Stimulated activated CD8-positive, alpha-beta memory T cell treated with anti-CD3 and anti-CD28 coated beads, Interleukin-7, amount 100 ng/mL, for 1 hour (primary cell): ENCODE data around the gene CASQ1.

ENCODE experiments used
- DNase-seq, 2 donors: peaks; one replicate each; pipeline ENCODE4 v3.0.0-alpha.2; 2020; ENCODE audit warnings: low read depth in 2 of 2

The CASQ1 gene

GRCh38 chr1:160205242-160206035, 15.1 kb downstream of the CASQ1 start, which contains the start of gene PEA15:
PEA15 (plus strand) TSS chr1:160205384; CDS start chr1:160211545, 6,161 bp downstream.
- peak; percentile 33 to 52 for DNase-seq

GRCh38 chr1:160206036-160206389, 15.6 kb downstream of the CASQ1 start:
- DNase-seq, result no peak

GRCh38 chr1:160206421-160207117, 16.2 kb downstream of the CASQ1 start:
- DNase-seq, result no peak

- no peak for DNase-seq
These were observed 16.8 kb downstream of the CASQ1 start for GRCh38 chr1:160207118-160207650.

GRCh38 chr1:160207771-160208556, 17.6 kb downstream of the CASQ1 start:
- no peak for DNase-seq

GRCh38 chr1:160208557-160209320, 18.4 kb downstream of the CASQ1 start:
- DNase-seq, result no peak

- DNase-seq, result no peak
These were observed 19.1 kb downstream of the CASQ1 start for GRCh38 chr1:160209321-160210046.

- DNase-seq, result no peak
These were observed 20.2 kb downstream of the CASQ1 start for GRCh38 chr1:160210561-160210960.

- no peak for DNase-seq
These were observed 20.8 kb downstream of the CASQ1 start for GRCh38 chr1:160211046-160211790.

GRCh38 chr1:160214481-160215140, 24.2 kb downstream of the CASQ1 start:
- DNase-seq, result no peak

- no peak for DNase-seq
These were observed 25.9 kb downstream of the CASQ1 start for GRCh38 chr1:160216301-160216700.

GRCh38 chr1:160217481-160218051, 27.2 kb downstream of the CASQ1 start:
- no peak for DNase-seq

- no peak for DNase-seq
These were observed 28.9 kb downstream of the CASQ1 start for GRCh38 chr1:160219062-160219929.

- DNase-seq, result no peak
These were observed 29.9 kb downstream of the CASQ1 start for GRCh38 chr1:160220301-160220700.

GRCh38 chr1:160221089-160221488, 30.7 kb downstream of the CASQ1 start:
- DNase-seq, result no peak

- DNase-seq, result no peak
These were observed 32.2 kb downstream of the CASQ1 start for GRCh38 chr1:160222546-160222945.

GRCh38 chr1:160224606-160225005, 34.2 kb downstream of the CASQ1 start:
- no peak for DNase-seq

- no peak for DNase-seq
These were observed 35.0 kb downstream of the CASQ1 start for GRCh38 chr1:160225345-160225744.
